Tibial nerve (tissue), 4 donors: ENCODE measurements around the gene DDIT4L.

Experiments used
- EP300 ChIP-seq, 2 donors: sonication (generic); formaldehyde crosslinking; IDR thresholded peaks; one replicate each; pipeline ENCODE4 v1.6.1; 2017; ENCODE audit warnings: antibody characterized with exemption in 2 of 2, mild to moderate bottlenecking in 1 of 2
- TF ChIP-seq, protein P1 (sequence below), 5 experiments: fragments of 200-600 bp in 3 of 5; fragments of 450-650 bp in 2 of 5; sonication (generic) in 3 of 5; IDR thresholded peaks; one replicate each; pipeline ENCODE4 v1.5.1; 2016 to 2019; ENCODE audit warnings: antibody characterized with exemption in 5 of 5, mild to moderate bottlenecking in 3 of 5, moderate library complexity in 2 of 5

DNA sequence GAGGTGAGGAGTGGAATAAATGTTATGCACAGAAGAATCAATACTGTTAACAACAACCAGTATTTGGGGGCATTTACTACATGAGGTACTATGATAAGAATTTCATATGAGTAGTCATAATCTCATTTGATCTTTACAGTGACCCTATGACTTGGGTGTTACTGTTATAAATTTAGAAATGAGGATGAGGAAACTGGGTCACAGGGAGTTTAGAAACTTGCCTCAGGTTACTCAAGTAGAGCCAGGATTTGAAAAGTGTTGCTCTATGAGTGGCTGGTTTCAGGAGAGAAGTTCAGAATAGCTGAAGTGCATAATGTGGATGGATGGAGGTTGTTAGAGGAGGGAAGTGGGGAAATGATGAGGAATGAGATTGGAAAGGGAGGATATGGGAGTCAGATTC, 16.6 kb upstream of the DDIT4L start:
- no peak for TF ChIP-seq EP300 (IDR thresholded peaks at IDR 0.05)
- TF ChIP-seq, protein P1, sequence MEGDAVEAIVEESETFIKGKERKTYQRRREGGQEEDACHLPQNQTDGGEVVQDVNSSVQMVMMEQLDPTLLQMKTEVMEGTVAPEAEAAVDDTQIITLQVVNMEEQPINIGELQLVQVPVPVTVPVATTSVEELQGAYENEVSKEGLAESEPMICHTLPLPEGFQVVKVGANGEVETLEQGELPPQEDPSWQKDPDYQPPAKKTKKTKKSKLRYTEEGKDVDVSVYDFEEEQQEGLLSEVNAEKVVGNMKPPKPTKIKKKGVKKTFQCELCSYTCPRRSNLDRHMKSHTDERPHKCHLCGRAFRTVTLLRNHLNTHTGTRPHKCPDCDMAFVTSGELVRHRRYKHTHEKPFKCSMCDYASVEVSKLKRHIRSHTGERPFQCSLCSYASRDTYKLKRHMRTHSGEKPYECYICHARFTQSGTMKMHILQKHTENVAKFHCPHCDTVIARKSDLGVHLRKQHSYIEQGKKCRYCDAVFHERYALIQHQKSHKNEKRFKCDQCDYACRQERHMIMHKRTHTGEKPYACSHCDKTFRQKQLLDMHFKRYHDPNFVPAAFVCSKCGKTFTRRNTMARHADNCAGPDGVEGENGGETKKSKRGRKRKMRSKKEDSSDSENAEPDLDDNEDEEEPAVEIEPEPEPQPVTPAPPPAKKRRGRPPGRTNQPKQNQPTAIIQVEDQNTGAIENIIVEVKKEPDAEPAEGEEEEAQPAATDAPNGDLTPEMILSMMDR (IDR thresholded peaks at IDR 0.05), result no peak
